ENCODE data around the gene NPHP4.

- TF ChIP-seq CTCF (IDR thresholded peaks at IDR 0.05; ENCODE audit: extremely low read depth in 1 of 2, insufficient read depth in 1 of 2, low read depth in 1 of 2, low read length in 2 of 2) (no peak), POLR2A (IDR thresholded peaks at IDR 0.05; ENCODE audit: low read depth, low read length) (no peak), EZH2 (IDR thresholded peaks at IDR 0.05; ENCODE audit: borderline replicate concordance, low read depth, low read length, severe bottlenecking) (no peak), JUN (IDR thresholded peaks at IDR 0.05; ENCODE audit: borderline replicate concordance, insufficient read depth, insufficient read length, low read depth) (no peak), POLR2AphosphoS5 (IDR thresholded peaks at IDR 0.05; ENCODE audit: insufficient read depth, low read depth, low read length) (no peak), MAX (IDR thresholded peaks at IDR 0.05; ENCODE audit: insufficient read depth, insufficient read length) (no peak)
Measured at GRCh38 chr1:5907386-5907785, 84.8 kb downstream of the NPHP4 start.

Measured in endothelial cell of umbilical vein (primary cell).